Gastrocnemius medialis (tissue), 4 donors: Measurements from ENCODE around the gene ROGDI. TPM values are rescaled to one million over a fixed set of nuclear protein-coding genes. Genes with fewer than 3 reads are reported as not detected.

Experiments used
- ATAC-seq, 2 donors: fragments of 150-250 bp; one replicate each; pipeline ENCODE4 v1.9.1; 2016
- DNase-seq, 2 donors: peaks; one replicate each; pipeline ENCODE4 v3.0.0-alpha.2; 2019
- H3K27ac ChIP-seq, 4 donors: fragments of 200-600 bp; sonication (generic); 1 replicate in 1 of 4; 2 replicates in 3 of 4; pipeline ENCODE4 v1.5.1; 2016 to 2018; ENCODE audit warnings: mild to moderate bottlenecking in 2 of 4, moderate library complexity in 1 of 4
- H3K27me3 ChIP-seq, 3 donors: fragments of 200-600 bp; sonication (generic) in 2 of 3; 1 replicate in 1 of 3; 2 replicates in 2 of 3; pipeline versions ENCODE4 v1.5.1 to v1.6.0; 2016 to 2019; ENCODE audit warnings: mild to moderate bottlenecking in 1 of 3, moderate library complexity in 1 of 3
- H3K36me3 ChIP-seq, 2 donors: fragments of 200-600 bp; sonication (generic) in 1 of 2; one replicate each; pipeline ENCODE4 v1.5.1; 2017 to 2018
- H3K4me1 ChIP-seq, 2 donors: fragments of 200-600 bp; sonication (generic) in 1 of 2; one replicate each; pipeline ENCODE4 v1.5.1; 2016 to 2017; ENCODE audit warnings: mild to moderate bottlenecking in 2 of 2
- H3K4me3 ChIP-seq, 4 donors: fragments of 200-600 bp; sonication (generic) in 3 of 4; 1 replicate in 1 of 4; 2 replicates in 3 of 4; pipeline ENCODE4 v1.5.1; 2016 to 2019; ENCODE audit warnings: mild to moderate bottlenecking in 2 of 4
- H3K9me3 ChIP-seq, 3 donors: fragments of 200-600 bp; sonication (generic) in 2 of 3; 1 replicate in 1 of 3; 2 replicates in 2 of 3; pipeline ENCODE4 v1.5.1; 2016 to 2019
- CTCF ChIP-seq, 5 experiments: fragments of 450-650 bp in 3 of 5; fragments of 200-600 bp in 2 of 5; sonication (generic) in 2 of 5; IDR thresholded peaks in 4 of 5; conservative IDR thresholded peaks in 1 of 5; 1 replicate in 4 of 5; 2 replicates in 1 of 5; pipeline ENCODE4 v1.5.1; 2016 to 2019; ENCODE audit warnings: antibody characterized with exemption in 5 of 5, mild to moderate bottlenecking in 3 of 5, moderate library complexity in 3 of 5
- POLR2A ChIP-seq, 2 donors: fragments of 450-650 bp; IDR thresholded peaks; one replicate each; pipeline ENCODE4 v1.6.1; 2017; ENCODE audit warnings: antibody characterized with exemption in 2 of 2, mild to moderate bottlenecking in 2 of 2, moderate library complexity in 2 of 2
- in situ Hi-C, 4 donors: fragments of 200-750 bp; cut with MboI; loops; one replicate each; pipeline versions ENCODE4 v1.15.0 to v1.8.0; 2017; ENCODE audit warnings: low sequenced_read_pairs in 4 of 4
- intact Hi-C: fragments of 100-400 bp; cut with DNase I; formaldehyde crosslinking; loops from one replicate; pipeline ENCODE4 v1.15.1; 2023; ENCODE audit warnings: low total_unique reads
- total RNA-seq, 4 donors: library from RNA; depleted of rRNA; stranded (reverse); fragments of >200 nt; gene quantifications; one replicate each; pipeline versions ENCODE4 v1.1.0 to v1.2.3, GENCODE V29; 2016

Gene ROGDI
- total RNA-seq, 4 donors from 2014 or later, result 11.6 to 31.1 (median 26.0) TPM

DNA sequence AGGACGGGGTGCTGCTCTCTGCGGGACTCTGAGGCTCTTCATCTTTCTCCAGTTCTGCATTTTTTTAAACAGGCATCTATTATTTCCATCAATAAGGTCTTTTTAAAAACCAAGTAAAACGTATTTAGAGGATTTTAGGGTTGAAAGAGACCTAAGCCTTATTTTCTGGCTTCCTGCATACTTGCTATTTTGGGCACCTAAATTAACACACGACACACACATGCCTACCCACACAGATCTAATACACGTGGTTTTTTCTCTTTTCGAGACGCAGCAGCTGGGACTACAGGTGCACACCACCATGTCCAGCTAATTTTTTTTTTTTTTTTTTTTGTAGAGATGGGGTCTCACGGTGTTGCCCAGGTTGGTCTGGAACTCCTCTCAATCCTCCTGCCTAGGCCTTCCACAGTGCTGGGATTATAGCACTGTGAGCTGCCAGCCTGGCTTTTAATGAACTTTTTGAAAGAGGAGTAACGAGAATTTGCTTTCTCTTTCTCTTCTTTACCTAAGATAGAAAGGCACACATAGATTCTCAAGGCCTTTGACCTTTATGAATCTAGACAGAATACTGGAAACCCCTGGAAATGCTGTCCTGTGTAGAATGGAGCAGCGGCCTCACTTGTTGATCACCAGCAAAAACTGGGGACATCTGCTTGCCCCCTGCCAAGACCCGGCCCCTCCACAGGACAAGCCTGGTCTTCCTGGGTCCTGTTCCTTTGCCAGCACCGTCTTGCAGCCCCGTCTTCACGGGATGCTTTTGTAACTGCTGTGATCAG is 54.3 kb downstream of the ROGDI start:
- TF ChIP-seq POLR2A (IDR thresholded peaks at IDR 0.05), result no peak
- TF ChIP-seq CTCF (IDR thresholded peaks at IDR 0.05 in 4 of 5, conservative IDR thresholded peaks at IDR 0.05 in 1 of 5), result no peak
- no peak overlapping the region for H3K4me3 ChIP-seq
- H3K36me3 ChIP-seq, result peaks cover 4 to 23% of the 10 kb centered on the region in 2 donors
- H3K9me3 ChIP-seq, result no peaks in the 10 kb centered on the region
- intact Hi-C loops, result no loop called here
- no peak for DNase-seq
- ATAC-seq, result no peak
- peaks cover 0 to 3% of the 10 kb centered on the region in 2 donors for H3K4me1 ChIP-seq
- peaks cover 0 to 3% (median 0%) of the 10 kb centered on the region in 3 donors for H3K27me3 ChIP-seq
- in situ Hi-C loops, result no loop called here
- no peak overlapping the region for H3K27ac ChIP-seq

DNA sequence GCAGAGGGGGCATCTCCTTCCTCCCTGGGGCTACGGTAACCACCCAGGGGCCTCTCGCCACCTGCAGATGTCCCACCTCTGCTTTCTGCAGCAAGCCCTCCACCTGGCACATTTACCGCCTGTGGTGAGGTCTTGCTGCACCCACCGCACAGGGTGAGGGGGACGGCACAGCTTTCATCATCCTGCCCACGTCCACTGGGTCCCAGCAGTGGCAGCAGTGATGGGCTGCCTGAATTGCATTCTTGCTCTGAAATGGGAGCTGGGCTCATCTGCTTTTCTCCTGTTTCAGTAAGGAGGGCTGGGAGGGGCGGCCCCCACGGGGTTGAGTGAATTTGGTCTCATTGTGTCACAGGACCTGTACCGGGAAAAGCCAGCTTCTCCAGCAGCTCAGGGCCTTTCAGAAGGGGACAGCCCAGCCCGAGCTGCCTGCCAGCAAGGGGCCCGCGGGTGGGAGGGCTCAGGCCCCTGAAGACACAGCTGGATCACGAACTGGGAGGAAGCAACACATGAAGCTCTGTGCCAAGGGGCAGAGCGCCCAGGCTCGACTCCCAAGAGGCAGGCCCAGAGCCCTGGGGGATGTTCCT is 55.4 kb downstream of the ROGDI start:
- H3K27me3 ChIP-seq, result peaks cover 0 to 3% (median 0%) of the 10 kb centered on the region in 3 donors
- DNase-seq, result no peak
- peaks cover 2 to 13% of the 10 kb centered on the region in 2 donors for H3K36me3 ChIP-seq
- H3K4me1 ChIP-seq, result peaks cover 0 to 3% of the 10 kb centered on the region in 2 donors
- no peak overlapping the region for H3K27ac ChIP-seq
- TF ChIP-seq POLR2A (IDR thresholded peaks at IDR 0.05), result no peak
- no peak for TF ChIP-seq CTCF (IDR thresholded peaks at IDR 0.05 in 4 of 5, conservative IDR thresholded peaks at IDR 0.05 in 1 of 5)
- in situ Hi-C loops (no loop called here), intact Hi-C loops (no loop called here)
- no peak overlapping the region for H3K4me3 ChIP-seq
- no peaks in the 10 kb centered on the region for H3K9me3 ChIP-seq
- ATAC-seq, result no peak

Other genes with a start within 250 kb of the ROGDI start
- under 1 TPM in 2 of 4 donors, not detected in 2; 0.15 to 0.59 TPM for gene C16orf96, start 246.3 kb downstream of the ROGDI start, total RNA-seq
- 10 to 100 TPM; 13.5 to 19.0 (median 15.4) TPM for gene UBALD1, start 187.7 kb downstream of the ROGDI start, total RNA-seq
- 10 to 100 TPM; 33.8 to 62.9 (median 55.0) TPM for gene MGRN1, start 177.8 kb downstream of the ROGDI start, total RNA-seq
- gene NUDT16L1, start 109.1 kb downstream of the ROGDI start, total RNA-seq, result 10 to 100 TPM in 1 of 4 donors, 1 to 10 TPM in 3; 7.4 to 10.2 (median 8.8) TPM
- gene ANKS3, start 68.4 kb downstream of the ROGDI start, total RNA-seq, result 10 to 100 TPM in 1 of 4 donors, 1 to 10 TPM in 3; 6.7 to 16.6 (median 9.0) TPM
- 1 to 10 TPM in 2 of 4 donors, under 1 TPM in 2; 0.44 to 1.2 (median 0.91) TPM for gene DNAAF8, start 68.1 kb downstream of the ROGDI start, total RNA-seq
- 1 to 10 TPM; 6.3 to 7.3 (median 6.9) TPM for gene ZNF500, start 35.5 kb downstream of the ROGDI start, total RNA-seq
- gene SEPTIN12, start 14.3 kb downstream of the ROGDI start, total RNA-seq, result not detected
- gene SMIM22, start 7.3 kb downstream of the ROGDI start, total RNA-seq, result not detected
- gene GLYR1, start 44.7 kb upstream of the ROGDI start, total RNA-seq, result 10 to 100 TPM; 39.4 to 56.7 (median 53.0) TPM
- gene UBN1, start 44.8 kb upstream of the ROGDI start, total RNA-seq, result 10 to 100 TPM; 25.3 to 33.4 (median 28.2) TPM
- 10 to 100 TPM; 12.8 to 23.1 (median 18.3) TPM for gene PPL, start 134.5 kb upstream of the ROGDI start, total RNA-seq
- 1 to 10 TPM in 3 of 4 donors, under 1 TPM in 1; 0.85 to 5.8 (median 1.5) TPM for gene SEC14L5, start 155.7 kb upstream of the ROGDI start, total RNA-seq
- 10 to 100 TPM; 15.1 to 27.5 (median 27.4) TPM for gene NAGPA, start 231.3 kb upstream of the ROGDI start, total RNA-seq